ENCODE measurements around the gene CPZ.

The CPZ gene

GRCh38 chr4:8592366-8593263, at the start of gene CPZ:
CPZ (plus strand) TSS chr4:8592765; CDS start chr4:8592834, 69 bp downstream.
- 0 out of 2 replicates have a peak, but pooled peaks have one; percentile 20 for TF ChIP-seq TEAD4 (IDR thresholded peaks at IDR 0.05)
- TF ChIP-seq YY1 (IDR thresholded peaks at IDR 0.05; ENCODE audit: low read depth): no peak
- 0 out of 2 replicates have a peak, but pooled peaks have one; percentile 9 for TF ChIP-seq NFIC (IDR thresholded peaks at IDR 0.05)
- peak; percentile 19; the same call in 1 of the 2 replicates for TF ChIP-seq ZBTB7A (IDR thresholded peaks at IDR 0.05; ENCODE audit: low read depth)
- 0 out of 2 replicates have a peak, but pooled peaks have one; percentile 8 for TF ChIP-seq MAX (IDR thresholded peaks at IDR 0.05)

GRCh38 chr4:8542776-8543525, 49.6 kb upstream of the CPZ start:
- TF ChIP-seq YY1 (IDR thresholded peaks at IDR 0.05; ENCODE audit: low read depth): no peak

DNA sequence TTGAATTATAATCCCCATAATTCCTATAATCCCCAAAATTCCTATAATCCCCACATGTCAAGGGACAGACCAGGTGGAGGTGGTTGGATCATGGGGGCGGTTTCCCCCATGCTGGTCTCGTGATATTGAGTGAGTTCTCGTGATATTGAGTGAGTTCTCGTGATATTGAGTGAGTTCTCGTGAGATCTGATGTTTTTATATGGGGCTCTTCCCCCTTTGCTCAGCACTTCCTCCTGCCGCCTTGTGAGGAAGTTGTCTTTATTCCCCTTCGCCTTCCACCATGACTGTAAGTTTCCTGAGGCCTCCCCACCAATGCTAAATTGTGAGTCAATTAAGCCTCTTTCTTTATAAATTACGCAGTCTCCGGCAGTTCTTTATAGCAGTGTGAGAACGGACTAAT, 48.9 kb upstream of the CPZ start:
- TF ChIP-seq FOXM1 (IDR thresholded peaks at IDR 0.05; ENCODE audit: borderline replicate concordance, low read depth) (no peak), TAF1 (IDR thresholded peaks at IDR 0.05; ENCODE audit: low read depth) (no peak), CREB1 (IDR thresholded peaks at IDR 0.05; ENCODE audit: low read depth) (no peak), CEBPB (IDR thresholded peaks at IDR 0.05) (no peak), EGR1 (IDR thresholded peaks at IDR 0.05) (no peak), TEAD4 (IDR thresholded peaks at IDR 0.05) (no peak), YY1 (IDR thresholded peaks at IDR 0.05; ENCODE audit: low read depth) (no peak), RAD21 (IDR thresholded peaks at IDR 0.05; ENCODE audit: low read depth) (no peak), ZBTB7A (IDR thresholded peaks at IDR 0.05; ENCODE audit: low read depth) (no peak), MAX (IDR thresholded peaks at IDR 0.05) (no peak), EP300 (IDR thresholded peaks at IDR 0.05; ENCODE audit: borderline replicate concordance) (no peak), TCF12 (IDR thresholded peaks at IDR 0.05; ENCODE audit: low read depth) (no peak), NFIC (IDR thresholded peaks at IDR 0.05) (no peak)
- TF ChIP-seq, protein P1, sequence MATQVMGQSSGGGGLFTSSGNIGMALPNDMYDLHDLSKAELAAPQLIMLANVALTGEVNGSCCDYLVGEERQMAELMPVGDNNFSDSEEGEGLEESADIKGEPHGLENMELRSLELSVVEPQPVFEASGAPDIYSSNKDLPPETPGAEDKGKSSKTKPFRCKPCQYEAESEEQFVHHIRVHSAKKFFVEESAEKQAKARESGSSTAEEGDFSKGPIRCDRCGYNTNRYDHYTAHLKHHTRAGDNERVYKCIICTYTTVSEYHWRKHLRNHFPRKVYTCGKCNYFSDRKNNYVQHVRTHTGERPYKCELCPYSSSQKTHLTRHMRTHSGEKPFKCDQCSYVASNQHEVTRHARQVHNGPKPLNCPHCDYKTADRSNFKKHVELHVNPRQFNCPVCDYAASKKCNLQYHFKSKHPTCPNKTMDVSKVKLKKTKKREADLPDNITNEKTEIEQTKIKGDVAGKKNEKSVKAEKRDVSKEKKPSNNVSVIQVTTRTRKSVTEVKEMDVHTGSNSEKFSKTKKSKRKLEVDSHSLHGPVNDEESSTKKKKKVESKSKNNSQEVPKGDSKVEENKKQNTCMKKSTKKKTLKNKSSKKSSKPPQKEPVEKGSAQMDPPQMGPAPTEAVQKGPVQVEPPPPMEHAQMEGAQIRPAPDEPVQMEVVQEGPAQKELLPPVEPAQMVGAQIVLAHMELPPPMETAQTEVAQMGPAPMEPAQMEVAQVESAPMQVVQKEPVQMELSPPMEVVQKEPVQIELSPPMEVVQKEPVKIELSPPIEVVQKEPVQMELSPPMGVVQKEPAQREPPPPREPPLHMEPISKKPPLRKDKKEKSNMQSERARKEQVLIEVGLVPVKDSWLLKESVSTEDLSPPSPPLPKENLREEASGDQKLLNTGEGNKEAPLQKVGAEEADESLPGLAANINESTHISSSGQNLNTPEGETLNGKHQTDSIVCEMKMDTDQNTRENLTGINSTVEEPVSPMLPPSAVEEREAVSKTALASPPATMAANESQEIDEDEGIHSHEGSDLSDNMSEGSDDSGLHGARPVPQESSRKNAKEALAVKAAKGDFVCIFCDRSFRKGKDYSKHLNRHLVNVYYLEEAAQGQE (IDR thresholded peaks at IDR 0.05; ENCODE audit: low read depth): no peak

DNA sequence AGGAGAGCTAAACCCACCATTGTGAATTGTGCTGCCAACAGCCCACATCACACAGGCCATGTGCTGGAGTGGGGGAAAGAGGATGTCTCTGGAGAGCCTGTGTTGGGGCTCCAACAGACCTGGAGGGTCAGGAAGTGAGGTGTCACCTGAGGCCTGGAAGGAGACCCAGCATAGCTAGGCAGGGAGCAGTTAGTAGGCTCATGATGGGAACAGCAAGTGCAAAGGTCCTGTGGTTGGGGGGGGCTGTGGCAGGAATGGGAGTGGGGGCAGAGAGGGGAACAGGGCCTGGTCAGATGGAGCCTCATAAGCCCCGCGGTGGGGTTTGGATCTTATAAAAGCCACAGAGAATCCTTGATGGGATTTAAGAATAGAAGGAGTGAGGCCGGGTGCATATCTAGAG, 48.3 kb upstream of the CPZ start:
- TF ChIP-seq NFIC (IDR thresholded peaks at IDR 0.05) (no peak), USF1 (IDR thresholded peaks at IDR 0.05) (no peak), EGR1 (IDR thresholded peaks at IDR 0.05) (no peak), CEBPB (IDR thresholded peaks at IDR 0.05) (no peak), TCF12 (IDR thresholded peaks at IDR 0.05; ENCODE audit: low read depth) (no peak), TEAD4 (IDR thresholded peaks at IDR 0.05) (no peak), MAX (IDR thresholded peaks at IDR 0.05) (no peak), FOXM1 (IDR thresholded peaks at IDR 0.05; ENCODE audit: borderline replicate concordance, low read depth) (no peak), TAF1 (IDR thresholded peaks at IDR 0.05; ENCODE audit: low read depth) (no peak), EP300 (IDR thresholded peaks at IDR 0.05; ENCODE audit: borderline replicate concordance) (no peak)

- no peak for TF ChIP-seq YY1 (IDR thresholded peaks at IDR 0.05; ENCODE audit: low read depth)
- no peak for TF ChIP-seq EP300 (IDR thresholded peaks at IDR 0.05; ENCODE audit: borderline replicate concordance)
- TF ChIP-seq TCF12 (IDR thresholded peaks at IDR 0.05; ENCODE audit: low read depth): no peak
- no peak for TF ChIP-seq TEAD4 (IDR thresholded peaks at IDR 0.05)
- TF ChIP-seq CREB1 (IDR thresholded peaks at IDR 0.05; ENCODE audit: low read depth): no peak
- no peak for TF ChIP-seq CEBPB (IDR thresholded peaks at IDR 0.05)
- no peak for TF ChIP-seq TAF1 (IDR thresholded peaks at IDR 0.05; ENCODE audit: low read depth)
- no peak for TF ChIP-seq USF1 (IDR thresholded peaks at IDR 0.05)
- no peak for TF ChIP-seq NFIC (IDR thresholded peaks at IDR 0.05)
- TF ChIP-seq MAX (IDR thresholded peaks at IDR 0.05): no peak
- TF ChIP-seq ZBTB7A (IDR thresholded peaks at IDR 0.05; ENCODE audit: low read depth): no peak
- no peak for TF ChIP-seq FOXM1 (IDR thresholded peaks at IDR 0.05; ENCODE audit: borderline replicate concordance, low read depth)
- no peak for TF ChIP-seq RAD21 (IDR thresholded peaks at IDR 0.05; ENCODE audit: low read depth)
- TF ChIP-seq, protein P1 (IDR thresholded peaks at IDR 0.05; ENCODE audit: low read depth): no peak
- TF ChIP-seq EGR1 (IDR thresholded peaks at IDR 0.05): no peak
Measured at GRCh38 chr4:8544741-8545438, 47.7 kb upstream of the CPZ start.

Data from Ishikawa (cell line).